Pons (tissue), 1 donor: Measurements from ENCODE around the gene LRRC74B.
A peak's percentile ranks its signal among the peaks of the same experiment; 100 is the strongest.

Source experiments
- DNase-seq: peaks from one replicate; pipeline ENCODE4 v3.0.0-alpha.2; 2016; ENCODE audit warnings: low spot score

The LRRC74B gene

DNA sequence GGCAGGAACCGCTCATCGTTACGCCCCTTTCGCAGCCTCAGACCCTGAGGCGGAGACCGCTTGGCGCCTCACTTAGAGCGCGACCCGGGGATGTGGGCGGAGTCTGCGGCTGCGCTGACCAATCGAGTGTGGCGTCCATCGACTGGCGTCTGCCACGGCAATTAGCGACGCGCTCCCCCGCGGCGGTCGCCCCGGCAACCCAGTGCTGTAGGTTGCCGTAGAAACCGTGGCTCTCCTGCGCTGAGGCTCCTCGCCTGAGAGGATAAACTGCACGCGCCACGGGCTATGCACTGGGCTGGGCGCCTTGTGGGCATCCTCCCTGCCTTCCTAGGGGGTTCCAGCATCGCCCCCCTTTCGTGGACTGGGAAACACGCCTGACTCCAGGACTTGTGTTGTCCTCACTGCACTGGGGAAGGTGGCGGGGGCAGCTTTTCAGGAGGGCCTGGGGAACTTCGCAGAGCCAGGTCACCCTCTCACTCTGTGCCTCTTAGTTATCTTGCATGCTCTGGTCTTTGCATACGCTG is 31.5 kb upstream of the LRRC74B start:
- DNase-seq = peak; percentile 67

DNA sequence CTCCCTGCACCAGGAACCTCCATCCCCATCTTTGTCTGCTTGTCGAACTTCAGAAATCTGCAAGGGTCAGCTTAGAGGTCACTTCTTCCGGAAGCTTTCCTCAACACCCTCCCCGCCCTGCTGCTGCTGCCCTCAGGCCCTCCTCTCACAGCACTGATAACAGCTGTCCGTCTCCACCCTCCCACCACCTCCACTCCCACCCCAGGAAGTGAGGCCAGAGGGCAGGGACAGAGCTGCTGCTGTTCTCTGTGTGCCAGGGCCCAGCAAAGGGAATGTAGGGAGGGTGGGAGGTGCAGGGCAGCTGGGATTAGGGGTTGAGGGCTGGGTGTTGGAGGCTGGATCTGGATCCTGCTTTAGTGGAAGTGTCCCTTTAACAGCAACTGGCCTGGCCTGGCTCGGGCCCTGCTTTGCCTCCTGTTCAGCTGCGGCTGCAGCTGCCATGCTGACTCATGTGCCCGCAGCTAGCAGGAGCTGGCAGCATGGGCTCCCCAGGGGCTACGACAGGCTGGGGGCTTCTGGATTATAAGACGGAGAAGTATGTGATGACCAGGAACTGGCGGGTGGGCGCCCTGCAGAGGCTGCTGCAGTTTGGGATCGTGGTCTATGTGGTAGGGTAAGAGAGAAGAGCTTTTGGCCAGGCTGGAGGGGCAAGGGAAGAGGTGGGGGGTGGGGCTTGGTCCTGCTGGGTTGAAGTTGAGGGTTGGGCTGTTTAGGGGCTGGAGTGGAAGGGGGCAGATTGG is 30.9 kb upstream of the LRRC74B start, which contains the start of gene P2RX6:
Gene P2RX6, plus strand, starts transcription at position 440 of the 740 bp plus-strand sequence. Its CDS starts 10 bp downstream, at position 450.
- DNase-seq = no peak

DNA sequence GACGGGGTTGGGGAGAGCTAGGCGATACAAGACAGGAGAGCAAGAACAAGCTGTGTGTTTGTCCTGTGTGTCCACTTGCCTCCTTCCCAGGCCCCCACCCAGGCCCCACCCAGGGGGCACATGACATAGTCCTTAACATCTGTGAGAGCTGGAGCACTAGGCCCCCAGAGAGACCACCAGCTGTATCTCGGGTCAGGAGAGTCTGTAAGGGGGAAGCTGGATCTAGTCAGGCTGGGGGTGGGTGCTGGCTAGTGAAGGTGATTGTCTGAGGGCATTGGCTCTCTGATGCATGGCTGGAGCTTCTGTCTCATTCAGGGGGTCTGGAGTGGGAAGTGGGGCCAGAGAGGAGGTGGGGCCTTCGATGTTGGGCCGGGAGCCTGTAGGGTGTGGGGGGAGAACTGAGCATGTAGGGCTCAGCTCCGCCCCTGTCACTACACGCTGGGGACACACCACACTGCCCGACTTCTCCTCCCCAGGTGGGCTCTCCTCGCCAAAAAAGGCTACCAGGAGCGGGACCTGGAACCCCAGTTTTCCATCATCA is 30.2 kb upstream of the LRRC74B start:
- no peak for DNase-seq

DNA sequence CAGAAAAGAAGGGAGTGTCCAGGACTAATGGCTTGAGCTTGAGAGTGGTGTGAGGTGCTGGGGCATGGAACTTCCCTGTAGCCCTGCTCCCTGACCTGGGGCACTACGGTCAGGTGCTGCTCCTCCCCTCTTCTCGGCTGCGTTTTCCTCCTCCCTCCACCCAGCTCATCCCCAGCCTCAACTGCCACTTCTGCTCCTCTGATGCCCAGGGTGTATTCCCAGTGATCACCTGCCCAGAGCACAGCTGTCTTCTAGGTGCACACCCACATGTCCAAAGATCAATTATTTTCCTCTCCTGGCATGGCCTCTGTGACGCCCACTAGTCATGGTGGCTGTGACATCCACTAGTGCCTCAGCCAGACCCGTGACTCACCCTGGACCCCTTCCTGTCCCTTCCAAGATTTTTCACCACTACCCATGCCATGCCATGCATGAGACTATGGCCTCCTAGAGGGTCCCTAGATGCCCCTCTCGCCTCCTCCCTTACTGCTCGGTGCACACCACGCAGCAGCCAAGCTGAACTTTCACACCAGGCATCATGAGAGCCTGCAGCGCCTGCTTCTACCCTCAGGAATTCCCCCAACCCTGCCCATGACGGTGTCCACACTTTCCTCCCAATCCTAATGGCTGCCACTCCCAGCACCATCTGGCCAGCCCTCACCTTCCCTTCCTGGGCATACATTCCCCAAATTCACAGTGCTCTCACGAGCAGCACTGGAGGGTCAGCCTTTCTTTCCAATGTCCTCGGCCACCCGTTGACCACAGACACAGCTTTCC is 28.9 kb upstream of the LRRC74B start:
- no peak for DNase-seq

DNA sequence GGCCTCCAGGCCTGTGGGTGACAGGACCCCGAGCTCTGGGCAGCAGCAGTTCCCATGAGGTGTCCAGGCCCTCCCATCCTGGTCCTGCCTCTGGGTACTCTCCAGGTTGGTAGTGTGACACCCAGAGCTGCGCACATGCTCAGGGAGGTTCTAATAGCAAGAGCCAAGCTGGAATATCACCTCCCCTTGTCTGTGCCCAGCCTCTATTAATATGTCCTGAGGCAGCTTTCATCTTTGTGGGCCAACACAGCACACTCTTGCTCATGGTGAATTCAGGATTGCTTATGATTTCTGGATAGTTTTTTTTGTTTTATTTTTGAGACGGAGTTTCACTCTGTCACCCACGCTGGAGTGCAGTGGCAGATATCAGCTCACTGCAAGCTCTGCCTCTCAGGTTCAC is 27.4 kb upstream of the LRRC74B start:
- no peak for DNase-seq

DNA sequence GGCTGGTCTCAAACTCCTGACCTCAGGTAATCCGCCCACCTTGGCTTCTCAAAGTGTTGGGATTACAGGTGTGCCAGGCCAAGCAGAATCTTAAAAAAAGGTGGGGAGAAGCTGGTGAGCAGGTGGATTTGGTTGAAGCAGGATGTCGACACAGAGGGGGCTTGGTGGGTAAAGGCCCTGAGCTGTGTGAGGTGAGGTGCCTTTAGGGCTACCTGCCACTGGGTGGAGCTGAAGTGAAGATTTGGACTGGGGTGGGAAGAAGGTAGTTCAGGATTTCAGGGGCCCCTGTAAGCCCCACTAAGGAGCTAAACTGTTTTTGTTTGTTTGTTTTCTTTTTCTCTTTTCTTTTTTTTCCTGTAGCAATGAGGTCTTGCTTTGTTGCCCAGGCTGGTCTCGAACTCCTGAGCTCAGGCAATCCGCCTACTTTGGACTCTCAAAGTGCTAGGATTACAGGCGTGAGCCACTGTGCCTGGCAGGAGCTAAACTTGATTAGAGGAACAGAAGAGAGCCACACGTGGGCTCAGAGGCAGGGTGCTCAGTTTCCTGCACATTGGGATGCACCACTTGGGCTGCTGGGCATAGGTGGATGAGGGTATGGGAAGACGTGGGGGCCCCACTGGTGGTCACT is 24.8 kb upstream of the LRRC74B start:
- no peak for DNase-seq

DNA sequence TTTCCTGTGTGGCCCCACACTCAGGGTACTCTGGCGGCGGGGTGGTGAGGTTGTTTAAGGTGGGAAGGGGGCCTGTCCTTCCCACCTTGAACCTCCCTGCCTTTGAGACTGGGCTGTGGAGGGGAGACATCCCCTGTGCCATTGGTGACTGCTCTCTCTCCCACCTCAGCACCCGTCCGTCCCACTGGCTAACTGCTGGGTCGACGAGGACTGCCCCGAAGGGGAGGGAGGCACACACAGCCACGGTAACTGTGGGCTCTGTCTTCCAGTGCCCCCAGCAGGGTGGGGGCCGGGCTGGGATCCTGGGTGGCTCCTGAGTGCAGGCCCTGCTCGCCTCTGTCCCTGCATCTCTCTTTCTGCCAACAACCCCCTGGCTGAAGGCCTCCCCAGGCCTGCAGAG is 23.2 kb upstream of the LRRC74B start:
- DNase-seq = no peak

DNA sequence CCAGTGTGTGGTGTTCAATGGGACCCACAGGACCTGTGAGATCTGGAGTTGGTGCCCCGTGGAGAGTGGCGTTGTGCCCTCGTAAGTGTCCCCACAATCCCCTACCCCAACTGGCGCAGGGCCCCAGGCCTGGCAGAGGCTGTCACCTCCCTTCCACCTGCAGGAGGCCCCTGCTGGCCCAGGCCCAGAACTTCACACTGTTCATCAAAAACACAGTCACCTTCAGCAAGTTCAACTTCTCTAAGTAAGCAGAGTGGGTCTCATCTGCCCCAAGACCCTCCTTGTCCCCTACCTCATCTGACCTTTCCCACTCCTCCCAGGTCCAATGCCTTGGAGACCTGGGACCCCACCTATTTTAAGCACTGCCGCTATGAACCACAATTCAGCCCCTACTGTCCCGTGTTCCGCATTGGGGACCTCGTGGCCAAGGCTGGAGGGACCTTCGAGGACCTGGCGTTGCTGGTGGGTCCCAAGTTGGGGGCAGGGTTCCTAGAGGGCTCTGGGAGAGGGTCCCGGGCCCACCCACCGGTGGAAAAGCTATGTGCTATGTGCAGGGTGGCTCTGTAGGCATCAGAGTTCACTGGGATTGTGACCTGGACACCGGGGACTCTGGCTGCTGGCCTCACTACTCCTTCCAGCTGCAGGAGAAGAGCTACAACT is 22.7 kb upstream of the LRRC74B start:
- DNase-seq = no peak

DNA sequence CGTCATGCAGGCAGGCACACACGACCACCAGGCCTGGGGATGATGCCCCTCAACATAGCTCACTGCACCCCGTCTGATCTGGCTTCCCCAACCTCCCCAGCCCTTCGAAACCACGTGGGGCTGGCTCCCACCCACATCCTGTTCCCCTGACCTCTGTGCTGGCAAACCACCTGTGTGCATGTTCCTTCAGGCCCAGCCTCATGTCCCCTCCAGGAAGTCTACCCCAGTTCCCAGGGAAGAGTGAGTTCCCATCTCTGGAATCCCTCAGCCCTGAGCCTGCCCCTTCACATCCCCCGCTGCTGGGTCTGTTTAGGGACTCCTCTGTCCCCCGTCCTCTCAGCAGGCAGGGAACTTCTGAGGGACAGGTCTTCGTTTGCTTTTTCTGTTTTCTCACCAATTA is 20.5 kb upstream of the LRRC74B start:
- no peak for DNase-seq

DNA sequence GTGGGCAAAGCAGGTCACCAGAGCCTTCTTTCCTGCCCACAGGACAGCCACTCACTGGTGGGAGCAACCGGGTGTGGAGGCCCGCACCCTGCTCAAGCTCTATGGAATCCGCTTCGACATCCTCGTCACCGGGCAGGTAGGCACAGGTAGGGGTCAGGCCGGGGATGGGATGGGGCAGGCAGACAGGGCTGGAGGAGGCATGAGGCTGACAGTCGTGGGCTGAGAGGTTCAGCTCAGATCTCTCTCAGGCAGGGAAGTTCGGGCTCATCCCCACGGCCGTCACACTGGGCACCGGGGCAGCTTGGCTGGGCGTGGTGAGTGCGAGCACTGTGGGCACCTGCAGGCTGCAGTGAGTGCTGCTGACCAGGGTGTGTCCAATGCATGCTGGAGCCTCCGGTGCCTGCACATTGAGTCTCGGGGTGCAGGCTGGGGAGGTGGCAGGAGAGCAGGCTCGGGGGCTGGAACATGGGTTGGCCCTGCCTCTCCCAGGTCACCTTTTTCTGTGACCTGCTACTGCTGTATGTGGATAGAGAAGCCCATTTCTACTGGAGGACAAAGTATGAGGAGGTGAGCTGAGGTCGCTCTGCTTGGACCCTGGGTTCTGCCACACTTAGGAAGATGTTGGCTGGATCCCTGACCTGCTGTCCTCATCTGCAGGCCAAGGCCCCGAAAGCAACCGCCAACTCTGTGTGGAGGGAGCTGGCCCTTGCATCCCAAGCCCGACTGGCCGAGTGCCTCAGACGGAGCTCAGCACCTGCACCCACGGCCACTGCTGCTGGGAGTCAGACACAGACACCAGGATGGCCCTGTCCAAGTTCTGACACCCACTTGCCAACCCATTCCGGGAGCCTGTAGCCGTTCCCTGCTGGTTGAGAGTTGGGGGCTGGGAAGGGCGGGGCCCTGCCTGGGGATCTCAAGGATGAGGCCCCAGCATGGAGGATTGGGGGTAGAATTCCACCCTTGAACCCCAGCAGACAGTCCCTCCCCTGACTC is 19.7 kb upstream of the LRRC74B start:
- no peak for DNase-seq

DNA sequence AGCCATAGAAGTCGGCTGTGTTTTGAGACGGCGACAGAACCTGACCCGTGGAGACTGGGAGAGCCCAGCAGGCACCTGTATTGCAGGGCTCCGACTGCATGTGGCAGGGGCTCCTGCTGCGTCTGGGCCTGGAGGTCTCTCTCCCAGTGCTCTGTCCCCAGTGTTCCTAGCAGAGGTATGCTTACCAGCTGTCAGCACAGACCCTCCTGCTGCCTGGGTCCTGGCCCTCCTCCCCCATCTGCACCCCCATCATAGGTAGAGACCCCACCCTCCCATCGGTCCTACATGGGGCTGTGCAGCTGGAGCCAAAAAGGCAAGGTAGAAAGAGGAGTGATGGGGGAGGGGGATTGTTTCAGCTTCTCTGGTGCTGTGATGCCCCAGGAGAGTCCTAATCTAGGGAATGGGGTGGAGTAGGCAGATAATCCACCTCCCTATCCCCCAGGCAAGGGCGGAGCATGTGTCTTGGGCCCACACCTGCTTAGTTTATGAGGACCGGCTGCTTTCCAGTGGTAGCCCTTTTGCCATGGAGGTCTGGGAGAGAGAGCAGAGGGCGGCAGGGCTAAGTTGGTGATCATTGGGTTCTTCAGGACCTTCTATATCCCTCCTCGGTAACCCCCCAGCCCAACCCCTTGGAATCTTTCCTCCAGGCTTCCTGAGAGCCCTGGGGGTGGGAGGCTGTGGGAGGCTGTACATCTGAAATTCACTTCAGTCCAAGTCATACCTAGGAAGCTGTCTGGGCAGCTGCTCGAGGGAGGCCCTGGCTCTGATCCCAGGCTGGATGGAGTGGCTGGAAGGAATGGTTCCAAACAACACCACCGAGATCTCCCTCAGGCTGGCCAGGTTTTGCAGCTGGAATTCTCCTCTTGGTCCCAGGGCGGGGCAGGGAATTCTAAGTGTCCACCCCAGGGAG is 18.7 kb upstream of the LRRC74B start:
- no peak for DNase-seq

DNA sequence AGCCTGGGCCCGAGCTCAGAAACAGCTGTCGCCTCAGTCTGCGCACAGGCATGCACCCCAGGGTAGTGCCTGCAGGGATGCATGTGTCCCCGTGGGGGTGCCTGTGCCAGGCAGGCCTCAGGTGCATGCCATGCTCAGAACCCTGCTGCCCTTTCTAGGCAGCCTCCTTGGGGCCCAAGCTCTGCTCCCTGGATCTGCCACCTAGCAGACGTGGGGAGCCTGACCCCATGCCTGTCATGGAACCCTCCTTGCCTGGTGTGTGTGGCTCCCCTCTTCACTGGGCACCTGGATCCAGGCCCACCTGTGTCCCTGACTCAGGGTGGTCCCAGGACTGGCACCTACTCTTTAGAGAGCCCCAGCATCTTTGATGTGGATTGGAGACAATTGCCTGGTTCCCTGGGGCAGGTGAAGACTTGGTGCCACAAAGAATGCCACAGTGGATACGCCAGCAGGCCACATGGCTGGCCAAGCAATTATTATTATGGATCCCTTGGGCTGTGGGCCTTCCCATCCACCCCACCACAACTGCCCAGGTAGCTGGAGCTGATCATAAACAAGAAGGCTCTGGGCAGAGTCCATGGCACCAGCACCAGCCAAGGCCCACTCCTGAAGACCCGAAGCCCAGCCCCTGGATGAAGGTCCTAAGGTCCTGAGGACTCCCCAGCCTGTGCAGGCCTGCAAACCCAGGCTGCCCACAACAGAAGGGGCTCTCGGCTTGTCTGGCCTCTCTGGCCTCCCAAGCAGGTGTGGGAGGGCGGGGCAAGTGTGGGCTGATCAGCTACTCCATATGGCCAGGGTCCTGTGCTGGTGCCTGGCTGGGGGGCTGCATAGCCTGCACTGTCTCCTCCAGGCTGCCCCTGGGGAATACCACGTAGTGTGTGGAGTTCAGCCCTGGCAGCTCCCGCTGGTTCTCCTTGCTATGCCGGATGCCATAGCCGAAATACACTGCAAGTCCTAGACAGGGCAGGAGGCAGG is 17.2 kb upstream of the LRRC74B start:
- no peak for DNase-seq

DNA sequence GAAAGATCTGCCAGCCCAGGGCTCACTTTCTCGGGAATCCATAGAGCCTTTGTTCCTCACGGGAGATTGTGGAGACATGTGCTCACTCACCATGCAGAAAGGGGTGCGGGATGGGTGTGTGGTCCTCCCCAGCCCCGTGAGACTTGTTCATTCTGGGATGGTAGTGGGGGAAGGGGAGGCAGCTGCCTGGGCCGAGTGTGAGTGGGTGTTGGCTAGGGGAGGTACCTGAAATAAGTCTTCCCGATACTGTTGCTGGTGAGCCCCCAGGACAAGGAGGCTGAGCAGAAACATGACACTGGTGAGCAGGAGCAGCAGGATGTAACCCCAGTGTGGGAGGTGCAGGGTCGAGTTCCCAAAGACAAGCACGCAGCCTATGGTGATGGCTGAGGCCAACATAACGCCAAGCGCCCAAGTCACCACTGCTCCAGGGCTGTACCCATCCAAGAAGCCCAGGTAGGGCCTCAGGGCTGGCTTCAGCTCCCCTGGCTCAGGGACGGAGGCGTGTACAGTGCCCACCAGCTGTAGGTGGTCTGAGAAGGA is 16.2 kb upstream of the LRRC74B start:
- no peak for DNase-seq

DNA sequence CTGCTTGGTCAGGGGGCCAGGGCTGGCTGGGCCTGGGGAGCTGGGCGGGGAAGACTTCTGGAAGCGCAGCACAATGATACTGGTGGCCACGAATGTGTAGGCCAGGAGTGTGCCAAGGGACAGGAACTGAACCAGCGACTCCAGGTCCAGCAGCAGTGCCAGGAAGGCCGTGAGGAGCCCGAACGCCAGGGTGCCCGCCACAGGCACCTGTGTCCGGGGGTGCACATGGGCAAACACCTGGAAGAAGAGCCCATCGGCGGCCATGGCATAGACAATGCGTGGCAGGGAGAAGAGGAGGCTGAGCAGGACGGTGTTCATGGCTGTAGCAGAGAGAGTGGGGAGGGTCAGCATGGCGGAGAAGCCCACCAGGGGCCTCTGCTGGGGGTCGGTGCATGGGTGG is 15.7 kb upstream of the LRRC74B start:
- no peak for DNase-seq

DNA sequence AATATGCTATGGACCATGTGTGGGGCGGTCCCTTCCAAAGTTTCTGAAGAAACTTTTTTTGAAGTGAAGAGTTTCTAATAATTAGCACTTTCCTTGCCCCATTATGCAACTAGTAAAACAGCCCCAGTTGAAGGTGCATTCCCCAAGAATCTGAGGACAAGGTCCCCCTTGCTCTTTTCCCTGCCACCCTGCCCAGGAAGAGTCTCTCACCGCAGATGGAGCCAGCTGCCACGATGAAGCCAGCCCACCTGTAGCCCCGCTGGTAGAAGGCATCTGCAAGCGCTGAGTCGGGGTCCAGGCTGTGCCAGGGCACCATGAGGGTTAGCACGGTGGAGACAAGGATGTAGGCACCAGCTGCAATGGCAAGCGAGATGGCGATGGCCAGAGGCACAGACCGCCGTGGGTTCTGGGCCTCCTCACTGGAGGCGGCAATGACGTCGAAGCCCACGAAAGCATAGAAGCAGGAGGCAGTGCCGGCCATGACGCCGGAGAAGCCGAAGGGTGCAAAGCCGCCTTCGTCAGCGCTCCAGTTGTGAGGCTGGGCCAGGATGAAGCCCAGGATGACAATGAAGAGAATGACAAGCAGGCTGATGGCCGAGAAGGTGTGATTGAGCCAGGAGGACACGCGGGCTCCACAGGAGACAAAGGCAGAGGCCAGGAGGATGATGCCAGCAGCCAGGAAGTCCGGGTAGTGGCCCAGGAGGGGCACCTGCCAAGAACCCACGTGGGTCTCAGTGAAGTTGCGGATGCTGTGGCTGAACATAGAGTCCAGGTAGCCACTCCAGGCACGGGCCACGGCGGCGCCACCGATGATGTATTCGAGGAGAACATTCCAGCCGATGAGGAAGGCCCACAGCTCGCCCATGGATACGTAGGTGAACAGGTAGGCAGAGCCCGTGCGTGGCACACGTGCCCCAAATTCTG is 14.9 kb upstream of the LRRC74B start:
- no peak for DNase-seq

DNA sequence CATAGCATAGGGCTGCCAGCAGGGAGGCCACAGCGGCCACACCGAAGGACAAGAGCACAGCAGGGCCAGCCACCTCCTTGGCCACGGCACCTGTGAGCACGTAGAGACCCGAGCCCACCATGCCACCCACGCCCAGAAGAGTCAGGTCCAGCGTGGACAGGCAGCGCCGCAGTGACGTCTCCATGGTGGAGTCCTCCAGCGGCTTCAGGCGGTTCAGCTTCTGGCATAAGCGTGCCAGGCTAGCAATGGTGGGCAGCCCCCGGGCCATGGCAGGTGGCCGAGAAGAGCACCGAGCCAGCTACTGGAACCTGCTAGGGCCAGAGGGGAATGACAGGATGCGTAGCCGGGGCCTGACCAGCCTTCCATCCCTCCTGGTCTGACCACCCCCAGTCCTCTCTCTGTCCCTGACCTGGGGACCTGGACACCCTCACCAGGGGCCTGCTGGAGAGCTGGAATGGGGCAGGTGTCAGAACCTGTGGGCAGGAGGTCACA is 14.2 kb upstream of the LRRC74B start:
- no peak for DNase-seq
